Islet of Langerhans (tissue), 1 donor: ENCODE results near the gene HDAC4.
"Not testable (repeated sequence)": the region's sequence is repeated elsewhere in the genome, so short reads cannot be mapped to it uniquely, and the experiment has no call there.

Source experiments
- FAIRE-seq: peaks from one replicate; lab custom pipeline; 2011; peaks lifted over from hg19 to GRCh38; lab: Jason Lieb, UNC

HDAC4 gene

GRCh38 chr2:239400596-239401066 lies at the start of gene HDAC4:
TSS of gene HDAC4 (minus strand) at chr2:239401020. CDS start at chr2:239352699, 48,321 bp downstream.
- FAIRE-seq: no peak

GRCh38 chr2:239449468-239449867 lies 48.6 kb upstream of the HDAC4 start:
- FAIRE-seq: not testable (repeated sequence)

- no peak for FAIRE-seq
These were observed 45.1 kb upstream of the HDAC4 start for GRCh38 chr2:239445771-239446524.

GRCh38 chr2:239444626-239445577 lies 44.1 kb upstream of the HDAC4 start:
- FAIRE-seq: no peak

- no peak for FAIRE-seq
These were observed 43.1 kb upstream of the HDAC4 start for GRCh38 chr2:239443666-239444567.

GRCh38 chr2:239443102-239443620 lies 42.3 kb upstream of the HDAC4 start:
- no peak for FAIRE-seq

- no peak for FAIRE-seq
These were observed 41.4 kb upstream of the HDAC4 start for GRCh38 chr2:239442192-239442591.

- FAIRE-seq: no peak
These were observed 40.6 kb upstream of the HDAC4 start for GRCh38 chr2:239441261-239442078.

GRCh38 chr2:239440511-239440959 lies 39.7 kb upstream of the HDAC4 start:
- no peak for FAIRE-seq

GRCh38 chr2:239439754-239440315 lies 39.0 kb upstream of the HDAC4 start:
- no peak for FAIRE-seq

GRCh38 chr2:239438995-239439753 lies 38.4 kb upstream of the HDAC4 start:
- FAIRE-seq: no peak

GRCh38 chr2:239438368-239438767 lies 37.5 kb upstream of the HDAC4 start:
- no peak for FAIRE-seq

GRCh38 chr2:239436669-239437335 lies 36.0 kb upstream of the HDAC4 start:
- FAIRE-seq: no peak

- FAIRE-seq: no peak
These were observed 35.3 kb upstream of the HDAC4 start for GRCh38 chr2:239436076-239436475.

- FAIRE-seq: no peak
These were observed 33.1 kb upstream of the HDAC4 start for GRCh38 chr2:239433777-239434403.

GRCh38 chr2:239432174-239432573 lies 31.4 kb upstream of the HDAC4 start:
- FAIRE-seq: no peak

- FAIRE-seq: no peak
These were observed 30.7 kb upstream of the HDAC4 start for GRCh38 chr2:239431536-239431935.
